KBM-7 (cell line): ENCODE data around the gene FDXR.
"Not testable (repeated sequence)": the region's sequence is repeated elsewhere in the genome, so short reads cannot be mapped to it uniquely, and the experiment has no call there.

Experiments
- DNase-seq: peaks from one replicate; pipeline ENCODE4 v3.0.0-alpha.2; 2015
- in situ Hi-C: fragments of 300-500 bp; cut with MboI; formaldehyde crosslinking; loops from 2 replicates; pipeline ENCODE4 v1.14.3; 2020; ENCODE audit warnings: low sequenced_read_pairs, low pct_unique_long_range_greater_than_20kb, mixed read lengths

FDXR gene

GRCh38 chr17:74875155-74875976, 2.6 kb upstream of the FDXR start:
- in situ Hi-C loops: no loop called here
- DNase-seq: no peak

GRCh38 chr17:74874615-74875037, 1.8 kb upstream of the FDXR start:
- no peak for DNase-seq
- in situ Hi-C loops: no loop called here

GRCh38 chr17:74873874-74874614, 1.2 kb upstream of the FDXR start:
- in situ Hi-C loops: no loop called here
- DNase-seq: no peak

GRCh38 chr17:74873037-74873873, 461 bp upstream of the FDXR start:
- peak; percentile 100 for DNase-seq
- in situ Hi-C loops: no loop called here

- no peak for DNase-seq
- in situ Hi-C loops: no loop called here
Observed at GRCh38 chr17:74871356-74872076, 1.3 kb downstream of the FDXR start.

GRCh38 chr17:74870512-74870911, 2.3 kb downstream of the FDXR start:
- DNase-seq: no peak
- in situ Hi-C loops: no loop called here

- in situ Hi-C loops, DNase-seq: not testable (repeated sequence)
Observed at GRCh38 chr17:74870028-74870427, 2.8 kb downstream of the FDXR start.

GRCh38 chr17:74868908-74869255, 3.9 kb downstream of the FDXR start:
- in situ Hi-C loops: no loop called here
- DNase-seq: no peak

- no peak for DNase-seq
- in situ Hi-C loops: no loop called here
Observed at GRCh38 chr17:74868251-74868907, 4.4 kb downstream of the FDXR start.

- DNase-seq: no peak
- in situ Hi-C loops: no loop called here
Observed at GRCh38 chr17:74866198-74866835, 6.5 kb downstream of the FDXR start.

GRCh38 chr17:74865504-74866197, 7.1 kb downstream of the FDXR start:
- in situ Hi-C loops: no loop called here

GRCh38 chr17:74864866-74865395, 7.9 kb downstream of the FDXR start:
- in situ Hi-C loops: no loop called here
- peak; percentile 88 for DNase-seq

More at GRCh38 chr17:74865504-74866197, 7.1 kb downstream of the FDXR start:
- DNase-seq: no peak

GRCh38 chr17:74864297-74864865, 8.4 kb downstream of the FDXR start:
- in situ Hi-C loops: no loop called here

GRCh38 chr17:74863420-74864296, 9.1 kb downstream of the FDXR start:
- no peak for DNase-seq
- in situ Hi-C loops: no loop called here

More at GRCh38 chr17:74864297-74864865, 8.4 kb downstream of the FDXR start:
- DNase-seq: no peak

- DNase-seq: no peak
- in situ Hi-C loops: no loop called here
Observed at GRCh38 chr17:74862919-74863318, 9.9 kb downstream of the FDXR start.
